Activated CD4-positive, alpha-beta T cell treated with anti-CD3 and anti-CD28 coated beads, Interleukin-2, amount 50 U/mL, for 16 hours (primary cell): Measurements from ENCODE around the gene COMMD3.
"Not testable (repeated sequence)": the region's sequence is repeated elsewhere in the genome, so short reads cannot be mapped to it uniquely, and the experiment has no call there.

Source experiments
- DNase-seq: peaks from one replicate; pipeline ENCODE4 v3.0.0-alpha.2; 2020

Gene COMMD3

DNA sequence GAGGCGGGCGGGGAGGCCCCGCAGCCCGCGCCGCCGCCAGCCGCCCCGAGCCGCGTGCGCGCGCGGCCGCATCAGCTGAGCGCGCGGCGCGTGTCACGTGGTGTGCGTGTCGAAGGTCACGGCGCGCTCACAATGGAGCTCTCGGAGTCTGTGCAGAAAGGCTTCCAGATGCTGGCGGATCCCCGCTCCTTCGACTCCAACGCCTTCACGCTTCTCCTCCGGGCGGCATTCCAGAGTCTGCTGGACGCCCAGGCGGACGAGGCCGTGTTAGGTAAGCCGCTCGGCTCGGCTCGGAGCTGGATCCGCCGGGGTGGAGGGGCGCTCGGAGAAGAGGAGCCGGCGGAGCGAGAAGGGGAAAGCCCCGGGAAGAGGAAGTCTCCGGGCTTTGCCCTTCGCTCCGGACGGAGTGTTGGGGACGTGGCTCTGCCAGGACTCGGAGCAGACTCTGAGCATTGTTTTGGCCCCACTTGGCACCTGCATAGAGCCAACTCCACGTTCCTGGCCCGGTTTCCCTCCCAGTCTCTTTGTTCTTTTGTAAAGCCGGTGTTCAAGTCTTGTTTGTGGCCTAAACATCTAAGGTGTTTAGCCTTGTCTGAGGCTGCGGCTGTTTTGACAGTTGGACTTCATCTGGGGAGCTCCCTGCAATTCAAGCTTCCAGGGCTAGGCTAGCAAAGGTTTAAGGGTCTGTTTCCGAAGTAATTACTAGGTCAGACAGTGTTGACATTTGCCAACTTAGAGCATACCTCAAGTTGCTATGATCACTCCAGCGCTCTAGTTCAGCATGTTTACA, at the start of gene COMMD3:
Gene COMMD3 (plus strand): TSS at position 103 of the 790 bp plus-strand sequence. CDS start 30 bp downstream, at position 133.
- peak; percentile 81 for DNase-seq

DNA sequence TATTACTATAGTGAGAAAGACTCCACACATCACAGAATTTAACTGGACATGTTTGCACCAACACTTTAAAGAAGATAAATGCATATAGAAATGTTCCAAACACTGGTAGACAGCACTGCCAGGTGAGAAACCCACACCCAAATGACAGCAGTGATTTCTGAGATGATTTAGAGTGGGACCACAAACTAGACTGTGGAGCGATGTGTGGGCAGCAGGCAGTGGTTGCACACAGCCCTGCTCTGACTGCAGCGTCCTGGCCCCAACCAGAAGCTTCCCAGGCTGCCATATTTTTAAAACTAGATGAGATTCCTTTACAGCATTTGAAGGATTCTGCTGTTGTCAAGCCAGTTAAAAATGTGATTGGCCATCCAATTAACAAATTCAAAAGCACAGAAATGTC, 47.7 kb upstream of the COMMD3 start:
- DNase-seq, result no peak

DNA sequence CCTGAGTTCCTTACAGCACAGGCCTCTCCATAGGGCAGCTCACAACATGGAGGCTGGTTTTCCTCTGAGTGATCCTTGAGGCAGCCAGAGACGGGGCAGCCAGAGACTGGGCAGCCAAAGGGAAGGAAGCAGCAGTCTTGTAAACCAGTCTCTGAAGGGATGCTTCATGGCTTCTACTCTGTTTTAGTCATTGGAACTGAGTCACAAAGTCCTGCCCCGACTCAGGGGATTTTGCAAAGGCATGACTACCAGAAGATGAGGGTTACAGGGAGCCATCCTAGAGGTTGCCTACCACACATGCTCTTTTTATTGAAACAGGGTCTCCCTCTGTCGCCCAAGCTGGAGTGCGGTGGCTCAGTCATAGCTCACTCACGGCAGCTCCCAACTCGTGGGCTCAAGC, 44.4 kb upstream of the COMMD3 start:
- DNase-seq, result no peak

DNA sequence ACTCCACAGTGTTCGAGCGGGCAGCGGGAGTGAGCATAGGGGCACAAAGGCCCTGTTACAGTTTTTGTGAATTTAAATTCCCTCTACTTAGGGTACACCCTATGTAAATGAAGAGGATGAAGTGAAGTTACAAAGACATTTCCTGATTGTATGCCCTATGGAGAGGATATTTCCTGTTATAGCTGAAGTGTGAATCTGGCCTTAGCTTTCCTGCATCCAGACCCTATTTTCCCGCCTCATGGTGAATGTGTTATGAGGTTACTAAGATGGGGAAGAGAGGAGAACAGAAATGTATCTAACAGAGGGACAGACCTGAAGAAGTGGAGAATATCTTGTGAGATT, 37.8 kb upstream of the COMMD3 start:
- no peak for DNase-seq

DNA sequence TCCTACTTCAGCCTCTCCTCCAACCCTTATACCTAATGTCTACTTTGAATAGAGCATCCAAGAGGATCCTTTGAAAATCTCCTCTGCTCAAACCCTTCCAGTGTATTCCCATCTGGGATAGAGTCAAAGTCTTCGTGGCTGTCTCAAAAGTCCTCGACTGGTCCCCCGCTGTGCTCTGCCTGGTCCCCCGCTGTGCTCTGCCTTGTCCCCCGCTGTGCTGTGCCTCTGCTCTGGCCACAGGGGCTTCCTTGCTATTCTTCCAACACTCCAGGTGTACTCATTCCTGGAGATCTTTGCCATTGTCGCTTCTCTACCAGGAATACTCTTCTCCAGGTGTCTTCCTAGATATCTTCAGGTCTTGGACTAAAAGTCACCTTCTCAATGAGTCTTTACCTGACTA, 36.1 kb upstream of the COMMD3 start:
- DNase-seq, result no peak

DNA sequence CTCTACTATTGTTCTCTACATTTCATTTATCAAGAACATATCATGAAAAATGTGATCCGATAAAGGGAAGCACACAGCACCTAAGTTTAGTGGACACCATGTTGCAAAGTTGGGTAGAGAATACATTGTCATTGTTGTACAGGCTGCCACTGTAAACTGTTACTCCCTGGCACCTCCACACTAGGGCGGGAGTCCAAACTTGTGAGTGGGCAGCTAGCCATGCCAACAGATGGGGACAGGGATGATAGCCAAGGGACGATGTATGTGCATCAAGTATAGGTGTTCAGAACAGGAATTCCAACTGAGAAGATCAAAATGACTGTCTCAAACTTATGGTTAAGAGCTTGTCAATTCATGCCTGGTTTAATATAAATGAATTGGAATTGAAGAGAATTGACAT, 31.1 kb upstream of the COMMD3 start:
- DNase-seq, result no peak

DNA sequence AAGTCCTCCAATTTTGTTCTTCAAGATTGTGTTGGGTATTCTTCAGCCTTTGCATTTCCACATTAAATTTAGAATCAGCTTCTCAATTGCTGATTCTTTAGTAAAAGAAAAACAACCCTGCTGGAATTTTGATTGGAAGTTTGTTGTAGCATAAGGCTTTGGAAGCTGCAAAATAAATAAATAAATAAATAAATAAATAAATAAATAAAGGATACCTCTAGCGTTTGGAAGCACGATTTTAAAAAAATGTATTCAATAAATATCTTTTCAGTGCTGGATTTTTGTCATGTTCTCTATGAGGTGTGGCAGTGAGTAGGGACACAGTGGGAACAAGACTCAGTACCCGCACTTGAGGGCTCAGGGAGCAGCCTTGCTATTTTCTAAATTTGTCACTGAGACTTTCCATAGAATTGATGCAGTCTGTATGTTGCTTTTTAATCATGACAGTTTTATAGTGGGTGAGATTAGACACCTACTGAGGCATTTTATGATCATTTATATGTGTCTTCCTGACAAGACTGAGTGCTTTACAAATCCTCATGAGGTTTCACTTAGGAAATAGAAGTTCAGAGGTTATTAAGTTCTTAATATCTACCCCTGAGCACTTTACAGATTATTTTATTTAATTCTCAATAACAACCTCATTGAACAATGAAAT, 22.3 kb upstream of the COMMD3 start:
- no peak for DNase-seq

DNA sequence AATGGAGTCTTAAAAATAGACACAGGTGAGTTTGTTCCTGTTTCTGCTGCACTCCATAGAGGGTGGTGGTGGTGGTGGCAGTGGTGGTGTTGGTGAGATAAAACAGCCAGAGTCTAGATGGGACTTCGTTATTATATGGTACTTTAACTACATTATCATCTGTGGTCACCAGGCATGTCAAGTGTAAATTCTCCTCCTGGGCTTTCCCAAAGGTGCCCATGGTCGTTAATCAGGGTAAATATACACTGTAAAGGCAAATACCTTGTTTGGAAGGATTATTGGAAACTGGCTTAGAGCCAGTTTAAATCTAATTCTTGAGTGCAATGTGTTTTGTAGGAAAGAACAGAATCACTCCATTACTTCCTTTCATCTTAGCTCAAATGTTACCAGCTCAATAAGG, 21.5 kb upstream of the COMMD3 start:
- DNase-seq, result no peak

DNA sequence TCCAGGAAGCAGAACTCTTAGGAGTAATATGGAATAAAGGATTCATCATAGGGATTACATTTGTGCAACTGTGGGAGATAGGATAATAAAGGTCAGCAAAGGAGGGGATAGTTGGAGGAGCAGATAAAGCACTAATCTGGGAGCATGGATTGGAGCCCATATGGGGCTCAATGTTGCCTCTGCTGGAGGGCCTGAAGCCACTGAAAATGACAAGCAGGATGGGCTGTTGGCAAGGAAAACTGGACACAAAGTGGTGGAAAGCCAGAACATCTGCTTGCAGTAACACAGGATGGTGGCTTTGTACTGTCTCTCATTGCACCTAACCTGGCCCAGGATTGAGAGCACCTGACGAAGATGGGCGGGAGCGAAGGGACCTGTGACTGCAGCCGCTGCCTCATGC, 15.0 kb upstream of the COMMD3 start:
- DNase-seq, result no peak

DNA sequence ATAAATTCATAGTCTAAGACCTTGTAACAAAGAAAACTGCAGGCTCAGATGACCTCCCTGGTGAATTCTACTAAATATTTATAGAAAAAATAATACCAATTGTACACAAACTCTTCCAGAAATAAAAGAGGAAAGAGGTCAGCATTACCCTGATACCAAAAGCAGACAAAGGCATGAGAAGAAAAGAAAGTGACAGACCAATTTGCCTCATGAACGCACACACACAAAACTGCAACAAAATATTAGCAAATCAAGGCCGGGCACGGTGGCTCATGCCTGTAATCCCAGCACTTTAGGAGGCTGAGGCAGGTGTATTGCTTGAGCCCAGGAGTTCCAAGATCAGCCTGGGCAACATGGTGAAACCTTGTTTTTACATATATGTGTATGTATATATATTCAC, 12.7 kb upstream of the COMMD3 start:
- DNase-seq, result no peak

DNA sequence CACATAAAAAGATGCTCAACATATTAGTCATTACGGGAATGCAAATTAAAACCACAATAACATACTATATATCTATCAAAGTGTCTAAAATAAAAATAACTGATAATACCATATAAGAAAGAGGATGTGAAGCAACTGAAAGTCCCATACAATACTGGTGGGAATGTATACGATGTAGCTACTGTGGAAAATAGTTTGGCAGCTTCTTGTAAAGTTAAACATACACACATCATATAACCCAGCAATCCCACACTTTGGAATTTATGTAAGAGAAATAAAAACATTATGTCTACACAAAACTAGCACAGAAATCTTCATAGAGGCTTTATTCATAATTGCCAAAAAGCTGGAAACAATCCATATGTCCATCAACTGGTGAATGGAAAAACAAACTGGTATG, 10.5 kb upstream of the COMMD3 start:
- DNase-seq, result no peak

DNA sequence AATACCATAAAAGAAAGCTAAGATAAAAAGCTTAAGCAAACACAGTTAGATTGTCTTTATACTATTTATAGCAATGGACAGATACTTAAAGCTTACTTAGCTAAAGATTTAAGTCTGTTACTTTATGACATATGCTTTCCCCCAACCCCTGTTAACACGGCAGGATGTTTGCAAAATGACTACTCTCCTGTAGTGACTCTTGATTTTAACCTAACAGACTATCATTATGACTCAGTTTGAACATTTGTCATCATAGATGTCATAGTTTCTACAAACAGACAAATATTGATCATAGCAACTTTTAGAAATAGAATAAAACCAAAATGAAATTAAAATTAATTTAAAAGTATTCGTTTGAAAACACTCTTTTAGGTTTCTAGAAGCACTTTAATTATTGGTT, 7.8 kb upstream of the COMMD3 start:
- DNase-seq, result peak; percentile 92

DNA sequence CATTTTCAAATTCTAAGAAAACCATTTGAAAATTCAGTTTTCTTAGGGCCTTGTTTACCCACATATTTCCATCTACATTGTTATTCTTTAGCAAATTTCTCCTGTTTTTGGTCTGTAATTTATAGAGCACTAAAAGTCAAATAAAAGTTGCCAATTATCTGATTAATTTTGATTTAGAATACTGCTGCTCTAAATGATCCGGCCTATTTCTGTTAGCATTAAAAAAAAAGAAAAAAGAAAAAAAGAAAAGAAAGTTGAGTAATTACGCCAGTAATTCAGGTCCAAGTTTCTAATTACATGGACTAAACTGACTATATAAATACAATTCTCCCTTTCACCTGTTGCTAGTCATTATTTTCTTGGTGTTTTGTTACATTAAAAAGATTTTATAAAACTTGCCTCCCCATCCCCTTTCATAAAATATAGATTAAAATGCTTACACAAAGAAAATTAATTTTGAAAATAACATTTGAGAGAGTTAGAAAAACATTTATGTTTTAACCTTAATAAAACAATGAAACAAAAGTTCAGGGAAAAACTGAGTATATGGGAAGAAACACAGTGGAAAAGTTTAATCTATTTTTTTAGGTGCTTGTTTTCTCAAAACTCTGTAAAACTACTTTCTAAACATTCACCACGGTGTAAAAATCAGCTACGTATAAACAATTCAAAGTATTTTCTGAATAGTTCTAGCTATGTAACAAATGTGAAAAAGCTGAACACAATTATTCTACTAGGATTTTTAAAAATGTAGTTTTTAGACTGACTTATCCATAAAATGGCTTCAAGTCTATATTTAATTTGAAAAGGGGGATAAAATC, 6.8 kb upstream of the COMMD3 start:
- DNase-seq, result no peak

DNA sequence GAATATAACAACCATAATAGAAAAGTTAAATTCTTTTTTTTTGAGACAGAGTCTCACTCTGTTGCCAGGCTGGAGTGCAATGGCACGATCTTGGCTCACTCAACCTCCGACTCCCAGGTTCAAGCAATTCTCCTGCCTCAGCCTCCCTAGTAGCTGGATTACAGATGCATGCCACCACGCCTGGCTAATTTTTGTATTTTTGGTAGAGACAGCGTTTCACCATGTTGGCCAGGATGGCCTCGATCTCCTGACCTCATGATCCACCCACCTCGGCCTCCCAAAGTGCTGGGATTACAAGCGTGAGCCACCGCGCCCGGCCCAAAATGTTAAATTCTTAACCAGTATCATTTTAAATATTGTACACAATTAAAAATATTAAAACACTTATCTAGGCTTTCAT, 6.2 kb upstream of the COMMD3 start:
- not testable (repeated sequence) for DNase-seq

DNA sequence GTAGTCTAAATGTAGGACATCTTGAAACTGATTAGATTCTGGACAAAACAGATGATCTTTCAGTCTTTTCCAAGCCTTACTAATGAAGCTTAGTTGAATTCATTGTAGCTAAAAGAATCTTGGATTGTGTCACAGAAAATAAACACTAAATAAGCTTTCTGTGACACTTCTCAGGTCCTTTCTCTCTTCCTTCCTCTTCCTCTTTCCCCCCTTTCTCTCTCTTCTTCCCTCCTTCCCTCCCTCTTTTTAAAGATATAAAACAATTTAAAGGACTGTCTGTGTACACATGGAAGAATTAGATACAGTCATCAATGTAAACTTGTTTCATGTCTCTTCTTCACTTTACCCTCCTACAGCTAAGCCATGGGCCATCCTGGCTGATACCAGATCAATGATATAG, 5.3 kb upstream of the COMMD3 start:
- DNase-seq, result no peak

DNA sequence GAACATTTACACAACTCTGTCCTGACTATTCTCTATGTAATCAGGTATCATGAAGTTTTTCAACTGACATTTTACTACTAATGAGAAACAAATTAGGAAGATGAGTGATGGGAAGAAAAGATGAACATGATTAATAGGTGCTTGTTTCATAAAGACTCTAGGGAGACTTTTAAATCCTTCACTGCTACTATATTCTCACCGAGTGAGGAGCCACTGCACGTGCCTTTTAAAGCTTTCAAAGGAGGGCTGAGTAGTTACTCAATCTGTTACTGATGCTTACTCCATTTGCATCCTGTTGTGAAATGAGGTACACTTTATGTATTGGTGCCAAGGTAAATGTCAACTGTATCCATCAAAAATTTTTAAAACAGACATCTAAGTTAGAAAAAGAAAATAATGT, 1.3 kb upstream of the COMMD3 start:
- peak; percentile 62 for DNase-seq

DNA sequence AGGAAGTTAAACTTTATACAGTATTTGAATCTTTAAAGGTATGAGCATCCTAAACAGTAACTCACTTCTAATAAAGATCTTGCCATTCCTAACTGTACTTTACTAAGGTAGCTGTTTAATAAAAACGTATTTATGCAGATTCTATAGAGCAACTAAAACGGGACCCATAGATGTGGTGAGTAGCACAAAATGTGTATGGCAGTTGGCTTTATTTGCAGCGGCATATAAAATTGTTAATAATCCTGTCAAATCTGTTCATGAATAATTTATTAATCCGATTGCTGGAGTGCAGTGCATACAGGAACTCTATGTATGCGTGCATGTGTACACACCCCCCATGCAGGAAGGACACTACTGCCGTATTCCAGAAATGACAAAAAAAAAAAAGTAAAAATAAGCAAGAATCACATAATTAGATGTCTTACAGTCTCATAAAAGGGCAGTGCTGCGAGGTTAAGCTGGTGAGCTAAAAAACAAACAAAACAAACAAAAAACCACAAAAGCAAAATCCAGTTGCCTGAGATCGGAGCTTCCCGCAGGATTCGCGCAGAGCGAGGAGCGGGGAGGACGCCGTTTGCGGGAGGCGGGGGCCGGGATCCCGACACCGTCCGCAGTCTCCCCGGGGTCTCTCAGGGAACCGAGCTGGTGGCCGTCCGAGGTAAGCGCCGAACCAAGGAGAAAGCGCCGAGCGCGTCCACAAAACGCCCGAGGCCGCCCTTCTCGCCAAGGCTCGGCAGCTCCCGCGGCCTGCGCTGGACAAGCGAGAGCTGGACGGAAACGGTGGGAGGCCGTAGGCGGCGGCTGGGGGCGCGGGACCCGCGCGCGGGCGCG, 518 bp upstream of the COMMD3 start:
- DNase-seq, result no peak

DNA sequence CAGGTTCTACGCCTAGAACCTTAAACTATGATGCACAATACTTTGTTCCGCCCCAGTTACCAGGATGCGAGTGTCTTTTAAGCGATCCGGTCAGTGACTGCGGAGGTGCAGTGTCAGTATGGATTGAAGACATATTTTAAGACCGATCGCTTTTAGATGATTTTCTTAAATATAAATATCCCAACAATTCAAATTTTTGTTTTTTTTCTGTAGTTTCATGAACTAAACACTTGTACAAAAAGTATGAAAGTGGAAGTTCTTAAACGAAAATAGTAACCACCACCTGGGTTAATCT, 835 bp downstream of the COMMD3 start:
- DNase-seq, result no peak

DNA sequence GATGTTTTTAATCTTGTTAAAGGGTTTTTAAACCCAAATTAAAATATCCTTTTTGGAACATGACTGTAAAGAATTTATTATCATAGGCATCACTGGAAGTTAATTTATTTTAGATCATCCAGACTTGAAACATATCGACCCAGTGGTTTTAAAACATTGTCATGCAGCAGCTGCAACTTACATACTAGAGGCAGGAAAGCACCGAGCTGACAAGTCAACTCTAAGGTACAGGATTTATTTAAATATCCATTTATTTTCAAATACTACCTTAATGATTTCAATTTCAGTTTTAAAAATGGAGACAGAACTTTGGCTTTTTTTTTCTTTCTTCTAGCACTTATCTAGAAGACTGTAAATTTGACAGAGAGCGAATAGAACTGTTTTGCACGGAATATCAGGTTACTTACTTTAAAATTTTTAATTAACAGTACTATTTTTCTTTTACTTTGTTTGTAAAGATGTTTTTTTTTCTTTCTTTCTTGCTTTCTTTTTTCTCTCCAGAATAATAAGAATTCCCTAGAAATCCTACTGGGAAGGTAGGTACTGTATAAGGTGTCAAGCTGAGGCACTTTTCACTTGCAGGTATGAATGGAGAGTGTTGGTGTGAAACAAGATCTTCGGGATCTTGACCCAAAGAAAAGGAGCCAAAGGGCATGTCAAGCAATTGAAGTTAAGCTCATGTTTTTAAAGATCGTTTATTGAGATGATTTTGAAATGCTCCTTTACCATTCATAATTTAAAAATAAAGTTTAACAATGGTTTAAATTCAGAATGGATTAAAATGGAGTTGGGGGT, 1.8 kb downstream of the COMMD3 start:
- no peak for DNase-seq

DNA sequence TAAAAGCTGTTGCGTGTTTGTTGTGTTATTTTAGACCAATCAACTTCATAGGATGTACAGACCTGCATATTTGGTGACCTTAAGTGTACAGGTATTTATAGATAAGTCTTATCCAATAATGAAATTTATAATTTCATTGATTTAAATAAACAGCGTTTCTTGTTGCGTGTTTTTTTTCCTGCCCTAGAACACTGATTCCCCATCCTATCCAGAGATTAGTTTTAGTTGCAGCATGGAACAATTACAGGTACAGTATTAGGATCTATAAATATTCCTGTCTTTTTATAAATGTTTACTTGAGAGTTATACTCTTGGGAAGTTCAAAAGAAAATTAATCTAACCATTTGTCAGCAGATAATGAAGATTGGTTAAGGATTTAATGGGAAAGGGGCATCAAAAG, 2.6 kb downstream of the COMMD3 start:
- no peak for DNase-seq

DNA sequence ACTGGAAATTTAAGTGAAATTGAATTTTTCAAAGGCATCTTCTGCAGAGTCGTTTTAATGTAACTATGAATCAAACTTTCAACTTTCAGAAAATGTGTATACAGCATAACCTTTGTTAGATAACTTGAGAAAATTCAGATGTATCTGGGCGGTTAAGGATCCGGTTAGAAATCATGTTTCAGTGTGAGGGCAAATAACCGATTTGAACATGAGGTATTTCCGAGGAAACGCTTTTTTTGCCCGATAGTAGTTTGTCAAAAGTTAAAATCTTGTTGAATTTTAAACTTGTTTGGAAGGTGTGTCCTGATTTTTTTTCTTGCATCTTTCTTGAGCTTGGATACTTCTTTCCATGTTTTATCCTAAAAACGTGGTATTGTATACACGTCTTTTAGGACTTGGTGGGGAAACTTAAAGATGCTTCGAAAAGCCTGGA, 3.4 kb downstream of the COMMD3 start:
- no peak for DNase-seq

DNA sequence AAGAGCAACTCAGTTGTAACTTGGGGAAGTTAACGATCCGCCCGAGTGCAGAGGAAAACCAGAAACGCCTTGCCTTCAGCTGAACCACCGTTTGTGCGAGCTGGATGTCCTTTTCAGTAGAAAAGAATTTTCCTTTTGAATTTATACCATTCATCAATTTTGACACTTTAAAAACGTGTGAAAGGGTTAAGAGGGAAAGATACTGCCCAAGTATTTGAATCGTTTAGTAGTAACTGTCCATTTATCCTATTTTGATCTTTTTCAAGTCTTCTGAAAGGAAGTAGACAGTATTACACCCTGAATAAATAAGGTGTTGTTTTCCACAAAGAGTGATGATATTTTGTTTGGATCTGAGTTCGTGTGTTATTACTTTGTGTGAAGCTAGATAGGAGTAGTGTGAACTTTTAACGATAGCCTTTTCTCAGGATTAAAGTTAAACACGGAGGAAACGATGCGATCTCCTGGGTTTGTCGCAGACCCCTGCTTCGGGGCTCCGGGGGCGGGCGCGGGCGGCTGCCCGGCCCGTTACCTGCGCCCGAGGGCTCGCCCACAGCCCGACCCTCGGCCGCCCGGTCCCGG, 3.9 kb downstream of the COMMD3 start:
- no peak for DNase-seq
